H1 (cell line): ENCODE data around the gene TMEM164. TPM values are rescaled to one million over a fixed set of nuclear protein-coding genes. Genes with fewer than 3 reads are reported as not detected.

Experiments used
- CTCF ChIA-PET: fragments of 300-600 bp; sonication (Branson Sonifier 250); formaldehyde crosslinking; loops from one replicate; lab custom pipeline; 2021; ENCODE audit not compliant: partially characterized antibody; lab: Charles Lee
- POLR2A ChIA-PET: fragments of 300-600 bp; sonication (Branson Sonifier 250); formaldehyde crosslinking; loops from one replicate; lab custom pipeline; 2021; ENCODE audit warnings: inconsistent platforms; ENCODE audit not compliant: partially characterized antibody; lab: Charles Lee
- DNase-seq, 2 experiments: peaks; one replicate each; pipeline versions ENCODE4 v3.0.0 to v3.0.0-alpha.2; 2010 to 2022; ENCODE audit warnings: low spot score in 2 of 2, low read depth in 1 of 2, mixed read lengths in 1 of 2
- FAIRE-seq: peaks from 2 replicates; lab custom pipeline; 2011; peaks lifted over from hg19 to GRCh38; lab: Jason Lieb, UNC
- H2AFZ ChIP-seq: 2 replicates; pipeline ENCODE4 v1.8.1; 2012; ENCODE audit warnings: low read length, inconsistent platforms
- H2AK5ac ChIP-seq: 2 replicates; pipeline ENCODE4 v1.6.1; 2013; ENCODE audit warnings: low read depth, low read length
- H2BK120ac ChIP-seq: replicated peaks from 2 replicates; pipeline ENCODE3; 2013; ENCODE audit warnings: low read depth, low read length, inconsistent platforms
- H2BK12ac ChIP-seq: 2 replicates; pipeline ENCODE4 v1.6.1; 2013; ENCODE audit warnings: low read depth, low read length
- H2BK15ac ChIP-seq: 2 replicates; pipeline ENCODE4 v1.6.1; 2013; ENCODE audit warnings: low read length
- H2BK20ac ChIP-seq: 2 replicates; pipeline ENCODE4 v1.6.1; 2013; ENCODE audit warnings: low read length
- H2BK5ac ChIP-seq: 2 replicates; pipeline ENCODE4 v1.6.1; 2013; ENCODE audit warnings: low read depth, low read length
- H3K14ac ChIP-seq: 2 replicates; pipeline ENCODE4 v1.6.1; 2013; ENCODE audit warnings: inconsistent platforms; ENCODE audit not compliant: insufficient read length
- H3K18ac ChIP-seq: 2 replicates; pipeline ENCODE4 v1.6.1; 2013; ENCODE audit warnings: low read length; ENCODE audit errors: extremely low read depth
- H3K23ac ChIP-seq: 2 replicates; pipeline ENCODE4 v1.6.1; 2013; ENCODE audit warnings: inconsistent platforms; ENCODE audit not compliant: insufficient read length
- H3K23me2 ChIP-seq: 2 replicates; pipeline ENCODE4 v1.6.1; 2013; ENCODE audit warnings: low read depth, low read length
- H3K27ac ChIP-seq: 2 replicates; pipeline ENCODE4 v1.6.1; 2011; ENCODE audit warnings: low read depth, low read length, inconsistent platforms
- H3K27me3 ChIP-seq, 4 experiments: replicated peaks in 1 of 4; 1 replicate in 1 of 4; 2 replicates in 3 of 4; pipeline versions ENCODE4 v1.6.1 to v1.8.1; 2011 to 2013; ENCODE audit warnings: low read length in 3 of 4, mild to moderate bottlenecking in 3 of 4, inconsistent platforms in 2 of 4, mixed read lengths in 2 of 4, moderate library complexity in 1 of 4; ENCODE audit not compliant: control insufficient read depth in 3 of 4, insufficient read depth in 3 of 4; ENCODE audit errors: extremely low read depth in 1 of 4
- H3K36me3 ChIP-seq, 4 experiments: 2 replicates each; pipeline versions ENCODE4 v1.6.1 to v1.8.1; 2011 to 2013; ENCODE audit warnings: mild to moderate bottlenecking in 4 of 4, low read length in 3 of 4, moderate library complexity in 2 of 4, control low read depth in 1 of 4, inconsistent platforms in 1 of 4; ENCODE audit not compliant: insufficient read depth in 4 of 4, control insufficient read depth in 2 of 4
- H3K4ac ChIP-seq: replicated peaks from 2 replicates; pipeline ENCODE3; 2013; ENCODE audit warnings: low read length, low read depth, mixed read lengths, inconsistent platforms; ENCODE audit not compliant: insufficient read length
- H3K4me1 ChIP-seq, 4 experiments: replicated peaks in 1 of 4; 1 replicate in 1 of 4; 2 replicates in 3 of 4; pipeline versions ENCODE4 v1.6.1 to v1.8.1; 2011 to 2013; ENCODE audit warnings: low read length in 3 of 4, inconsistent platforms in 2 of 4, mixed read lengths in 1 of 4; ENCODE audit not compliant: insufficient read depth in 4 of 4, control insufficient read depth in 3 of 4
- H3K4me2 ChIP-seq, 2 experiments: 2 replicates each; pipeline versions ENCODE4 v1.6.1 to v1.8.1; 2011 to 2013; ENCODE audit warnings: low read depth in 2 of 2, low read length in 2 of 2, control low read depth in 1 of 2, inconsistent platforms in 1 of 2, mild to moderate bottlenecking in 1 of 2; ENCODE audit not compliant: insufficient read depth in 1 of 2
- H3K4me3 ChIP-seq, 4 experiments: fragments of 200-600, 300-600 bp in 1 of 4; sonication (generic), shearing (Covaris generic), sonication (Bioruptor Twin) in 1 of 4; 2 replicates each; pipeline versions ENCODE4 v1.5.1 to v1.8.1; 2011 to 2016; ENCODE audit warnings: low read length in 4 of 4, low read depth in 3 of 4, control low read depth in 2 of 4, inconsistent platforms in 2 of 4, mild to moderate bottlenecking in 2 of 4, mixed read lengths in 1 of 4, moderate library complexity in 1 of 4; ENCODE audit not compliant: insufficient read depth in 2 of 4; ENCODE audit errors: extremely low read depth in 1 of 4
- H3K56ac ChIP-seq: replicated peaks from 2 replicates; pipeline ENCODE3; 2013; ENCODE audit warnings: low read depth, mild to moderate bottlenecking, mixed read lengths, low read length, inconsistent platforms; ENCODE audit not compliant: insufficient read length
- H3K79me1 ChIP-seq: 2 replicates; pipeline ENCODE4 v1.6.1; 2013; ENCODE audit warnings: low read depth, low read length, control low read depth
- H3K79me2 ChIP-seq, 2 experiments: 2 replicates each; pipeline versions ENCODE4 v1.6.1 to v1.8.1; 2012 to 2013; ENCODE audit warnings: low read length in 2 of 2, mild to moderate bottlenecking in 2 of 2, inconsistent platforms in 1 of 2; ENCODE audit not compliant: insufficient read depth in 2 of 2, control insufficient read depth in 1 of 2
- H3K9ac ChIP-seq, 4 experiments: replicated peaks in 1 of 4; 1 replicate in 1 of 4; 2 replicates in 3 of 4; pipeline versions ENCODE4 v1.6.1 to v1.8.1; 2011 to 2013; ENCODE audit warnings: low read depth in 3 of 4, low read length in 3 of 4, control low read depth in 2 of 4, mild to moderate bottlenecking in 2 of 4, moderate library complexity in 2 of 4, inconsistent platforms in 1 of 4; ENCODE audit errors: extremely low read depth in 1 of 4
- H3K9me3 ChIP-seq, 2 experiments: 2 replicates each; pipeline versions ENCODE4 v1.6.1 to v1.8.1; 2012 to 2013; ENCODE audit warnings: mild to moderate bottlenecking in 2 of 2, moderate library complexity in 2 of 2, control low read depth in 1 of 2, inconsistent platforms in 1 of 2, low read depth in 1 of 2, low read length in 1 of 2, mixed read lengths in 1 of 2; ENCODE audit not compliant: insufficient read depth in 2 of 2
- H4K20me1 ChIP-seq, 2 experiments: replicated peaks in 1 of 2; 2 replicates each; pipeline versions ENCODE3 to v1.8.1; 2011 to 2013; ENCODE audit warnings: inconsistent platforms in 2 of 2, low read length in 2 of 2, mild to moderate bottlenecking in 1 of 2; ENCODE audit not compliant: insufficient read depth in 2 of 2, control insufficient read depth in 1 of 2
- H4K5ac ChIP-seq: 2 replicates; pipeline ENCODE4 v1.6.1; 2013; ENCODE audit warnings: low read length, low read depth, mixed read lengths, inconsistent platforms; ENCODE audit not compliant: insufficient read length
- H4K8ac ChIP-seq: 2 replicates; pipeline ENCODE4 v1.8.0; 2013; ENCODE audit warnings: mild to moderate bottlenecking, moderate library complexity, low read length, inconsistent platforms; ENCODE audit not compliant: insufficient read depth; ENCODE audit errors: extremely low read depth
- H4K91ac ChIP-seq: replicated peaks from 2 replicates; pipeline ENCODE3; 2013; ENCODE audit warnings: low read length, mixed read lengths, inconsistent platforms; ENCODE audit not compliant: insufficient read length
- CEBPB ChIP-seq: IDR thresholded peaks from 2 replicates; pipeline ENCODE4 v1.6.1; 2012; ENCODE audit warnings: low read depth, low read length
- EGR1 ChIP-seq: IDR thresholded peaks from 2 replicates; pipeline ENCODE4 v1.6.1; 2011; ENCODE audit warnings: low read depth, low read length, borderline replicate concordance
- POLR2A ChIP-seq, 2 experiments: IDR thresholded peaks; 1 replicate in 1 of 2; 2 replicates in 1 of 2; pipeline ENCODE4 v1.6.1; 2011; ENCODE audit warnings: low read depth in 2 of 2, low read length in 2 of 2, mild to moderate bottlenecking in 2 of 2; ENCODE audit errors: control extremely low read depth in 1 of 2
- RXRA ChIP-seq: IDR thresholded peaks from 2 replicates; pipeline ENCODE4 v1.6.1; 2011; ENCODE audit warnings: low read depth, mild to moderate bottlenecking, low read length, moderate library complexity; ENCODE audit not compliant: insufficient read depth
- SP2 ChIP-seq: IDR thresholded peaks from 2 replicates; pipeline ENCODE4 v1.6.1; 2012; ENCODE audit warnings: mild to moderate bottlenecking, low read length, inconsistent platforms
- TAF7 ChIP-seq: optimal IDR thresholded peaks from 2 replicates; pipeline ENCODE3; 2011; ENCODE audit warnings: low read depth, mild to moderate bottlenecking, inconsistent platforms, low read length, moderate library complexity, borderline replicate concordance
- TBP ChIP-seq: IDR thresholded peaks from 2 replicates; pipeline ENCODE4 v1.6.1; 2011; ENCODE audit warnings: low read depth, low read length, improper control_type of control experiment
- WGBS, 2 experiments: shearing (Covaris generic) in 1 of 2; methylation state at CpG; one replicate each; pipeline versions ENCODE4 v1.1.6 to v1.1.7; 2013 to 2015; ENCODE audit warnings: low lambda C conversion rate in 2 of 2, mixed read lengths in 2 of 2, inconsistent platforms in 1 of 2, low coverage in 1 of 2, missing lambda C conversion rate in 1 of 2; ENCODE audit not compliant: insufficient replicate concordance in 2 of 2, insufficient coverage in 1 of 2, insufficient read length in 1 of 2; ENCODE audit errors: extremely low coverage in 1 of 2, missing lambda C conversion rate in 1 of 2; 5-methylcytosine and 5-hydroxymethylcytosine counted together
- polyA plus RNA-seq, 7 experiments: library from polyadenylated mRNA; depleted of rRNA in 3 of 7; stranded (reverse) in 5 of 7; unstranded in 2 of 7; fragments of >200 nt in 5 of 7; fragments of 200-250 nt in 2 of 7; gene quantifications; 1 replicate in 5 of 7; 2 replicates in 1 of 7; 4 replicates in 1 of 7; pipeline versions ENCODE4 v1.2.1 to v1.2.3, GENCODE V29; 2011 to 2013; ENCODE audit warnings: missing spikeins in 2 of 7, mixed read lengths in 2 of 7
- total RNA-seq: library from RNA; stranded (reverse); fragmentation: NEBNext Ultra II Directional; extraction: Animal tissue kit (Norgen Biotek cat#: 25700); gene quantifications from 2 replicates; pipeline ENCODE4 v1.2.1, GENCODE V29; 2021
- TF ChIP-seq, protein P1 (sequence below): IDR thresholded peaks from 2 replicates; pipeline ENCODE4 v1.6.1; 2012; ENCODE audit warnings: low read length, inconsistent platforms

TMEM164 gene
- total and polyA plus RNA-seq, 2 of the 8 experiments (the other 6 are each of a cell fraction or from before 2014, with no cell fraction given), result 7.3 to 14.8 TPM

DNA sequence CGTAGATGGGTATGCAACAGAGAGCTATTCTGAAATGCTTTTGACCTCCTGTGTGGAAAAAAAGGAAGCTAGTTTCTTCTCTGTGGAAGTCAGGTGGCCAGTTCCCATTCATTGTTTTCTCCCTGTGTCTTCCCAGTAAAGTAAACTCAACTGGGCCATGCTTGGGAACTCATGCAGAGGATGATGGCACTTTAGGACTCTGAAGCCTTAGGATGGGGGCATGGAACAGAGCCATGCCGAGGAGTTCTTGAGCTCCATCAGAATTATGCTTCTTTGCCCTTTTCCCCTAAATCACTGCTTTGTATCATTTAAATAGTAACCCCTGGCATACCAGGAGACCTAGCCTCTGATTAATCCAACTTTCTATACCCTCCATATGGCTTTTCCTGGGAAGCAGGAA is 3.2 kb downstream of the TMEM164 start:
- no peak overlapping the region for H3K23ac ChIP-seq
- H3K14ac ChIP-seq, result no peak overlapping the region
- 88% methylated on average over 2 of the region's 2 CpGs; no CpG with 5 or more reads in 1 of the 2 experiments for WGBS, 2 experiments
- H2BK12ac ChIP-seq, result no peak overlapping the region
- no peak overlapping the region for H2AFZ ChIP-seq
- no peak overlapping the region for H2BK120ac ChIP-seq
- DNase-seq (no peak), FAIRE-seq (no peak)
- H3K18ac ChIP-seq, result no peak overlapping the region
- H3K9ac ChIP-seq, result no peak overlapping the region
- peaks cover 0 to 3% of the 10 kb centered on the region in 2 experiments for H4K20me1 ChIP-seq
- H3K27me3 ChIP-seq, result no peaks in the 10 kb centered on the region
- no peak overlapping the region for H3K4me3 ChIP-seq
- H2AK5ac ChIP-seq, result no peak overlapping the region
- no peak overlapping the region for H2BK5ac ChIP-seq
- H3K79me1 ChIP-seq, result no peaks in the 10 kb centered on the region
- H3K23me2 ChIP-seq, result peaks cover 2% of the 10 kb centered on the region; the same call in 1 of the 2 replicates
- H4K5ac ChIP-seq, result no peak overlapping the region
- ChIA-PET POLR2A (interaction anchor here (2.4 kb wide), 1 partner anchor 9 kb away, joined by 6 read pairs; no protein-coding TSS in a partner anchor), CTCF (interaction anchor here (1.1 kb wide), 1 partner anchor 9 kb away, joined by 4 read pairs; no protein-coding TSS in a partner anchor)
- no peak overlapping the region for H3K4ac ChIP-seq
- H3K4me2 ChIP-seq, result no peak overlapping the region
- no peaks in the 10 kb centered on the region for H3K9me3 ChIP-seq
- peaks cover 0 to 13% (median 5%) of the 10 kb centered on the region in 4 experiments; a peak in 6 of 7 replicates for H3K4me1 ChIP-seq
- no peak overlapping the region for H4K8ac ChIP-seq
- no peak overlapping the region for H4K91ac ChIP-seq
- no peak for TF ChIP-seq EGR1
- TF ChIP-seq, protein P1, sequence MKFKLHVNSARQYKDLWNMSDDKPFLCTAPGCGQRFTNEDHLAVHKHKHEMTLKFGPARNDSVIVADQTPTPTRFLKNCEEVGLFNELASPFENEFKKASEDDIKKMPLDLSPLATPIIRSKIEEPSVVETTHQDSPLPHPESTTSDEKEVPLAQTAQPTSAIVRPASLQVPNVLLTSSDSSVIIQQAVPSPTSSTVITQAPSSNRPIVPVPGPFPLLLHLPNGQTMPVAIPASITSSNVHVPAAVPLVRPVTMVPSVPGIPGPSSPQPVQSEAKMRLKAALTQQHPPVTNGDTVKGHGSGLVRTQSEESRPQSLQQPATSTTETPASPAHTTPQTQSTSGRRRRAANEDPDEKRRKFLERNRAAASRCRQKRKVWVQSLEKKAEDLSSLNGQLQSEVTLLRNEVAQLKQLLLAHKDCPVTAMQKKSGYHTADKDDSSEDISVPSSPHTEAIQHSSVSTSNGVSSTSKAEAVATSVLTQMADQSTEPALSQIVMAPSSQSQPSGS, result no peak
- TF ChIP-seq CEBPB, result no peak
- TF ChIP-seq TAF7, result no peak
- TF ChIP-seq POLR2A (IDR thresholded peaks at IDR 0.05; ENCODE audit: control extremely low read depth in 1 of 2, low read depth in 2 of 2, low read length in 2 of 2), result no peak
- TF ChIP-seq SP2, result no peak
- TF ChIP-seq RXRA, result no peak
- no peak for TF ChIP-seq TBP
- no peak overlapping the region for H2BK20ac ChIP-seq
- H3K36me3 ChIP-seq, result no peaks in the 10 kb centered on the region
- H3K56ac ChIP-seq, result no peak overlapping the region
- H3K79me2 ChIP-seq, result peaks cover 0 to 3% of the 10 kb centered on the region in 2 experiments; a peak in 1 of 4 replicates
- H3K27ac ChIP-seq, result no peak overlapping the region
- no peak overlapping the region for H2BK15ac ChIP-seq
